Stimulated activated effector memory CD8-positive, alpha-beta T cell treated with anti-CD3 and anti-CD28 coated beads, Interleukin-12 subunit alpha, Interleukin-12 subunit beta, amount 100 ng/mL, for 72 hours (primary cell): ENCODE data around the gene GDAP1L1.

ENCODE experiments used
- ATAC-seq: fragments of 150-1000 bp; cut with Tn5 transposase; 2 replicates; pipeline ENCODE4 v1.10.0; 2021
- DNase-seq, 2 donors: peaks; one replicate each; pipeline ENCODE4 v3.0.0; 2021 to 2022; ENCODE audit warnings: low spot score in 2 of 2
- H3K27ac Mint-ChIP-seq: one replicate; pipeline ENCODE4 v1.8.0; 2022; ENCODE audit warnings: mild to moderate bottlenecking, mixed read lengths
- H3K36me3 Mint-ChIP-seq: one replicate; pipeline ENCODE4 v1.8.0; 2022; ENCODE audit warnings: mild to moderate bottlenecking, mixed read lengths
- H3K4me1 Mint-ChIP-seq: one replicate; pipeline ENCODE4 v1.8.0; 2022; ENCODE audit warnings: mixed read lengths
- H3K4me3 Mint-ChIP-seq: one replicate; pipeline ENCODE4 v1.8.0; 2022; ENCODE audit warnings: mild to moderate bottlenecking, mixed read lengths
- H3K9me3 Mint-ChIP-seq: one replicate; pipeline ENCODE4 v1.8.0; 2022; ENCODE audit warnings: mixed read lengths

Gene GDAP1L1

GRCh38 chr20:44258226-44258890, 11.2 kb downstream of the GDAP1L1 start:
- no peak for ATAC-seq
- no peak for DNase-seq
- Mint-ChIP-seq H3K9me3 (no peaks in the 10 kb centered on the region), H3K4me1 (peaks cover 6% of the 10 kb centered on the region), H3K27ac (no peak overlapping the region), H3K4me3 (no peak overlapping the region), H3K36me3 (no peaks in the 10 kb centered on the region)

DNA sequence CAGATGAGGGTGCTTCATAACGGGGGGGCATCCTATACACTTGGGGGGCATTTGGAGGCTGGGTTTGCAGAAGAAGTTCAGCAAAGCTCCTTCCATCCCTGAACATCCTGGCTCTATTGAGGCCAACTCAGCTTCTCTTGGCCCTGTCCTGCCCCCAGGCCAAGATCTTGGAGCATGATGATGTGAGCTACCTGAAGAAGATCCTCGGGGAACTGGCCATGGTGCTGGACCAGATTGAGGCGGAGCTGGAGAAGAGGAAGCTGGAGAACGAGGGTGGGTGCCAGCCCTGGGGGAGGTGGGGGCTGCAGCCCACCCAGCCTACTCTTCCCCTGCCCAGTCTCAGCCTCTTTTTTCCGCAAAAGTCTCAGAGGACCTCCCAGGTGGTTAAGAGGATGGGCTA, 17.2 kb downstream of the GDAP1L1 start:
- no peaks in the 10 kb centered on the region for H3K9me3 Mint-ChIP-seq

GRCh38 chr20:44268802-44269201, 21.7 kb downstream of the GDAP1L1 start:
- H3K9me3 Mint-ChIP-seq, result no peaks in the 10 kb centered on the region

More for the DNA sequence above, 17.2 kb downstream of the GDAP1L1 start:
- H3K27ac Mint-ChIP-seq, result no peak overlapping the region
- ATAC-seq (no peak), DNase-seq (no peak)
- no peaks in the 10 kb centered on the region for H3K4me1 Mint-ChIP-seq
- H3K36me3 Mint-ChIP-seq, result no peaks in the 10 kb centered on the region
- H3K4me3 Mint-ChIP-seq, result no peak overlapping the region

GRCh38 chr20:44271915-44272663, 25.0 kb downstream of the GDAP1L1 start:
- no peaks in the 10 kb centered on the region for H3K36me3 Mint-ChIP-seq
- no peak for ATAC-seq
- no peaks in the 10 kb centered on the region for H3K4me1 Mint-ChIP-seq
- DNase-seq, result no peak
- no peak overlapping the region for H3K4me3 Mint-ChIP-seq
- H3K9me3 Mint-ChIP-seq, result no peaks in the 10 kb centered on the region
- H3K27ac Mint-ChIP-seq, result no peak overlapping the region

More at GRCh38 chr20:44268802-44269201, 21.7 kb downstream of the GDAP1L1 start:
- Mint-ChIP-seq H3K4me3 (no peak overlapping the region), H3K4me1 (no peaks in the 10 kb centered on the region), H3K27ac (no peak overlapping the region), H3K36me3 (no peaks in the 10 kb centered on the region)
- DNase-seq, result no peak
- ATAC-seq, result no peak

DNA sequence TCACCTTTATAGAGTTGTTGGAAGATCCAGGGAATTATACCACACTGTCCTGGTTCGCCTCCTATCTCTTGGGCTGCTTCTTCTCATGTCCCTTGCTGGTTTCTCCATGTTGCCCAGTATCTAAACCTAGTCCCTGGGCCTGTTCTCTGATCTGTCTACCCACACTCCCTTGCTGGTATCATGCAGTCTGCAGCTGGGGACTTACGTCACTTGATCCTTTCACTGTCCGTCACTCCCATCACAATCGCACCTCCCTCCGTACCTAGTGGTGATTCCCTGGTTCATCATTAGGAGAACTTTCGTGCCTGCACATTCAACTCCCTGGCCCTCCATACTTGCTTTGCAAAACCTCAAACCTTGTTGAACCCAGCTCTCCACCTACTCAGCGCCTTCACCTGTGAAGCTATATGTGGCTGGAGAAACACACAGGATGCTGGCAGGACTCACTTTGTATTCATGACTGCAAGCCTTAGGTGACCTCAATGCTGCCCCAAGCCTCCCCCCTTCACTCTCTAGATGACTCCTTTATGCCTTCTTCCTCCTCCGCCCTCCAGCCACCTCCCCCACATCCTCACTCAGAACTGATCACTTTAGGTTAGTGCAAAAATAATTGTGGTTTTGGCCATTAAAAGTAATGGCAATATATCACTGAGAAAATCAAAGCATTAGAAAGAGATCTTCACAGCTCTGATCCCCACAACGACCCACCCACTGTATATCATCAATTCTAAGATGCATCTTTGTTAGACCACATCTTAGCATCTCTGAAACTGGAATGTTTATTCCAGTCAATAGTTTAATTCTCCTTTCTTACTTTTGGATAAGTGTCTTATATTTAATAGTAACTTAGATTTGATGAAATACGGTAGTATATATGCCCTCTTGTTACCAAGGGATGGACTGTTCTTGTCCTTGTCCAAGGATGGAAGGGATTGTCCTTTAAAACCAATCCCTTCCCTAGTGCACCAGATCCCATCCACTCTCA, 26.4 kb downstream of the GDAP1L1 start:
- Mint-ChIP-seq H3K9me3 (no peaks in the 10 kb centered on the region), H3K27ac (no peak overlapping the region), H3K36me3 (no peaks in the 10 kb centered on the region), H3K4me3 (no peak overlapping the region), H3K4me1 (no peaks in the 10 kb centered on the region)
- ATAC-seq (peak; percentile 63), DNase-seq (no peak)

- Mint-ChIP-seq H3K4me3 (no peak overlapping the region), H3K9me3 (no peaks in the 10 kb centered on the region), H3K36me3 (no peaks in the 10 kb centered on the region), H3K4me1 (no peaks in the 10 kb centered on the region), H3K27ac (no peak overlapping the region)
- ATAC-seq (no peak), DNase-seq (no peak)
These were observed 27.4 kb downstream of the GDAP1L1 start for GRCh38 chr20:44274303-44275017.

GRCh38 chr20:44279228-44279627, 32.1 kb downstream of the GDAP1L1 start:
- Mint-ChIP-seq H3K4me3 (no peak overlapping the region), H3K9me3 (no peaks in the 10 kb centered on the region), H3K36me3 (no peaks in the 10 kb centered on the region), H3K4me1 (peaks cover 5% of the 10 kb centered on the region), H3K27ac (no peak overlapping the region)
- ATAC-seq, result no peak
- no peak for DNase-seq

- no peak overlapping the region for H3K4me3 Mint-ChIP-seq
- no peaks in the 10 kb centered on the region for H3K36me3 Mint-ChIP-seq
- DNase-seq, result no peak
- H3K9me3 Mint-ChIP-seq, result no peaks in the 10 kb centered on the region
- no peak for ATAC-seq
- no peak overlapping the region for H3K27ac Mint-ChIP-seq
- peaks cover 5% of the 10 kb centered on the region for H3K4me1 Mint-ChIP-seq
These were observed 33.3 kb downstream of the GDAP1L1 start for GRCh38 chr20:44280387-44280786.

DNA sequence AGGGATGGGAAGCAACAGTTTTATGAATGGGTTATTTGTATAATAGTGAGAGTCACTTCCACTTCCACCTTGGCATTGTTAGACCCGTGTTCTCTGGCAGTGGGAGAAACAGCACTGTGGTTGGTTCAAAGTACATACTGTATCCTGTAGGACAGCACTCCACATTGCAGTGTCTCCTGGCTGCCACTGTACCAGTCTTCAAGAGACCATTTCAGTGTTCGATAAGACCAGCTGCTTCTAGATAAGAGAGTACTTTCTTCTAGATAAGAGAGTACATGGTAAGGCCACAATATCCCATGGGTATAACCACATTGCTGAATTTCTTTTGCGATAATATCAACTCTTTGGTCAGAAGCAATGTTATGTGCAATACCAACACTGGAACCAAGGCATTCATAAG, 35.1 kb downstream of the GDAP1L1 start:
- no peak for DNase-seq
- Mint-ChIP-seq H3K36me3 (no peaks in the 10 kb centered on the region), H3K4me1 (peaks cover 5% of the 10 kb centered on the region), H3K9me3 (no peaks in the 10 kb centered on the region), H3K4me3 (no peak overlapping the region), H3K27ac (no peak overlapping the region)
- no peak for ATAC-seq

GRCh38 chr20:44284032-44284431, 36.9 kb downstream of the GDAP1L1 start:
- DNase-seq, result no peak
- peaks cover 5% of the 10 kb centered on the region for H3K4me1 Mint-ChIP-seq
- H3K27ac Mint-ChIP-seq, result no peak overlapping the region
- no peaks in the 10 kb centered on the region for H3K36me3 Mint-ChIP-seq
- no peaks in the 10 kb centered on the region for H3K9me3 Mint-ChIP-seq
- no peak overlapping the region for H3K4me3 Mint-ChIP-seq
- no peak for ATAC-seq

DNA sequence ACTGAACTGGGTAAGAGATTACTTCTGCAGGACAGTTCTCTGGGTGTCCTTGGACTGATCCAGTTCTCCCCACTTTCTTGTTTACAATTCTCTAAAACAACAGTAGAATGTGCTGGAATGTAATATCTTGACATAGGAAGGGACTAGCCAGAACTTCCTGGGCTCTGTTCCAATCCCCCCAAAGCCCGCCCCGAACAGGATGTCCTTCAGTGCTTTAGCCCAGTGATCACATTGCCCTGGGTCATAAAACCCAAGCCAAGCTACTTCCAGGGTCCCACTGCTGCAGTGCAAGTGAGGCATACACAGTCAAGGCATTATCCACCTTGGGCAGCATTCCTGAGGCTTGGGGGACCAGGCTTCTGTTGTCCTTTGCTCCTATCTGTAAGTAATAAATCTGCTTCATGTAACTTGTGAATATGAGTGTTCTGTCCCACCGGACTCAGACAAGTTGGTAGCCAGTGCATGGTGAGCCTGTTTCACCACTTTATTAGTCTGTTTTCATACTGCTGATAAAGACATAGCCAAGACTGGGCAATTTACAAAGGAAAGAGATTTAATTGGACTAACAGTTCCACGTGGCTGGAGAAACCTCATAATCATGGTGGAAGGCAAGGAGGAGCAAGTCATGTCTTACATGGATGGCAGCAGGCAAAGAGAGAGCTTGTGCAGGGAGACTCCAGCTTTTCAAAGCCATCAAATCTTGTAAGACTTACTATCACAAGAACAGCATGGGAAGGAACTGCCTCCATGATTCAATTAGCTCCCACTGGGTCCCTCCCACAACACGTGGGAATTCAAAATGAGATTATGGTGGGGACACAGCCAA, 40.4 kb downstream of the GDAP1L1 start:
- H3K36me3 Mint-ChIP-seq, result peaks cover 4% of the 10 kb centered on the region
- no peak for ATAC-seq
- no peaks in the 10 kb centered on the region for H3K9me3 Mint-ChIP-seq
- H3K4me1 Mint-ChIP-seq, result no peaks in the 10 kb centered on the region
- DNase-seq, result no peak
- H3K27ac Mint-ChIP-seq, result peak overlapping the region; percentile 10
- no peak overlapping the region for H3K4me3 Mint-ChIP-seq

- no peak for DNase-seq
- Mint-ChIP-seq H3K4me1 (no peaks in the 10 kb centered on the region), H3K4me3 (no peak overlapping the region), H3K9me3 (no peaks in the 10 kb centered on the region), H3K27ac (no peak overlapping the region), H3K36me3 (peaks cover 4% of the 10 kb centered on the region)
- ATAC-seq, result peak; percentile 39
These were observed 41.1 kb downstream of the GDAP1L1 start for GRCh38 chr20:44288252-44288651.

- H3K27ac Mint-ChIP-seq, result no peak overlapping the region
These were observed 44.6 kb downstream of the GDAP1L1 start for GRCh38 chr20:44291754-44292153.

DNA sequence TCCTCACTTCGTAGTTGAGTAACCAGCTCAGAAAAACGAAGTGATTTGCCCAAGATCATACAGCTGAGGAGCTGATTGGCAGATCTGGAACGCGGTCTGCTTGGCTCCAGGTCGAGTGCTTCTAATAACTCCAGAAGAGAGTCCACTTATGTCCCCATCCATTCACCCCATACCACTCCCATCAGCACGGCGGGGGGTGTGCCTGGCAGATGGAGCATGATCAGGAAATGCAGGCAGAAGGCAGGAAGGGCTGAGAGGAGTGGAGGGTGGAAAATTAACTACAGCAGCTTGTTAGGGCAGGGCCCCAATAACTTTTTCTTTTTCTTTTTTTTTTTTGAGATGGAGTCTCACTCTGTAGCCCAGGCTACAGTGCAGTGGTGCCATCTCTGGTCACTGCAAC, 48.9 kb downstream of the GDAP1L1 start:
- Mint-ChIP-seq H3K4me1 (no peaks in the 10 kb centered on the region), H3K36me3 (peaks cover 2% of the 10 kb centered on the region), H3K9me3 (no peaks in the 10 kb centered on the region), H3K27ac (no peak overlapping the region), H3K4me3 (no peak overlapping the region)
- ATAC-seq (no peak), DNase-seq (no peak)

More at GRCh38 chr20:44291754-44292153, 44.6 kb downstream of the GDAP1L1 start:
- H3K9me3 Mint-ChIP-seq, result no peaks in the 10 kb centered on the region
- no peaks in the 10 kb centered on the region for H3K4me1 Mint-ChIP-seq
- H3K36me3 Mint-ChIP-seq, result peaks cover 4% of the 10 kb centered on the region
- no peak for ATAC-seq
- no peak overlapping the region for H3K4me3 Mint-ChIP-seq
- no peak for DNase-seq
